GM12801 (cell line): ENCODE results near the gene STC2.
A peak's percentile ranks its signal among the peaks of the same experiment; 100 is the strongest.

ENCODE experiments used
- CTCF ChIP-seq: IDR thresholded peaks from one replicate; pipeline ENCODE4 v1.5.1; 2011; ENCODE audit warnings: control low read depth; ENCODE audit not compliant: insufficient read length; ENCODE audit errors: extremely low read depth

STC2 gene

GRCh38 chr5:173331956-173332479 lies 3.8 kb upstream of the STC2 start:
- peak; percentile 58 for TF ChIP-seq CTCF

- no peak for TF ChIP-seq CTCF
These were observed 3.1 kb upstream of the STC2 start for GRCh38 chr5:173331287-173331686.

- no peak for TF ChIP-seq CTCF
These were observed 2.4 kb upstream of the STC2 start for GRCh38 chr5:173330338-173331206.

GRCh38 chr5:173329491-173330337 lies 1.5 kb upstream of the STC2 start:
- TF ChIP-seq CTCF: no peak

- TF ChIP-seq CTCF: no peak
These were observed 753 bp upstream of the STC2 start for GRCh38 chr5:173328844-173329490.

GRCh38 chr5:173327084-173327947 lies 898 bp downstream of the STC2 start:
- no peak for TF ChIP-seq CTCF
